ENCODE data around the gene CYP46A1.

- TF ChIP-seq CTCF (IDR thresholded peaks at IDR 0.05) (no peak), POLR2A (IDR thresholded peaks at IDR 0.05) (no peak)
Observed at GRCh38 chr14:99755629-99756603, 71.8 kb downstream of the CYP46A1 start.
